ENCODE results near the gene DNM2. TPM values are rescaled to one million over a fixed set of nuclear protein-coding genes. Genes with fewer than 3 reads are reported as not detected.

The DNM2 gene
- total RNA-seq, 4 donors from 2014 or later = 79.1 to 115 (median 96.8) TPM

GRCh38 chr19:10751109-10751953 lies 33.5 kb downstream of the DNM2 start:
- ATAC-seq = peak; percentile 30
- Histone ChIP-seq H3K9me3 (no peaks in the 10 kb centered on the region), H3K27me3 (no peaks in the 10 kb centered on the region), H3K4me3 (no peak overlapping the region), H3K36me3 (no peaks in the 10 kb centered on the region), H3K4me1 (peaks cover 0 to 60% (median 35%) of the 10 kb centered on the region in 3 donors), H3K27ac (peak overlapping the region in 3 of 4 donors; percentile 59 to 72 (median 63))
- 52 to 62% methylated on average over 8 to 10 of the region's 21 CpGs for WGBS, 2 donors (ENCODE audit: low coverage in 1 of 2)
- no peak for TF ChIP-seq POLR2A (IDR thresholded peaks at IDR 0.05)
- no peak for TF ChIP-seq POLR2AphosphoS5 (IDR thresholded peaks at IDR 0.05)
- TF ChIP-seq, protein P1, sequence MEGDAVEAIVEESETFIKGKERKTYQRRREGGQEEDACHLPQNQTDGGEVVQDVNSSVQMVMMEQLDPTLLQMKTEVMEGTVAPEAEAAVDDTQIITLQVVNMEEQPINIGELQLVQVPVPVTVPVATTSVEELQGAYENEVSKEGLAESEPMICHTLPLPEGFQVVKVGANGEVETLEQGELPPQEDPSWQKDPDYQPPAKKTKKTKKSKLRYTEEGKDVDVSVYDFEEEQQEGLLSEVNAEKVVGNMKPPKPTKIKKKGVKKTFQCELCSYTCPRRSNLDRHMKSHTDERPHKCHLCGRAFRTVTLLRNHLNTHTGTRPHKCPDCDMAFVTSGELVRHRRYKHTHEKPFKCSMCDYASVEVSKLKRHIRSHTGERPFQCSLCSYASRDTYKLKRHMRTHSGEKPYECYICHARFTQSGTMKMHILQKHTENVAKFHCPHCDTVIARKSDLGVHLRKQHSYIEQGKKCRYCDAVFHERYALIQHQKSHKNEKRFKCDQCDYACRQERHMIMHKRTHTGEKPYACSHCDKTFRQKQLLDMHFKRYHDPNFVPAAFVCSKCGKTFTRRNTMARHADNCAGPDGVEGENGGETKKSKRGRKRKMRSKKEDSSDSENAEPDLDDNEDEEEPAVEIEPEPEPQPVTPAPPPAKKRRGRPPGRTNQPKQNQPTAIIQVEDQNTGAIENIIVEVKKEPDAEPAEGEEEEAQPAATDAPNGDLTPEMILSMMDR (IDR thresholded peaks at IDR 0.05) = no peak
- TF ChIP-seq EP300 (IDR thresholded peaks at IDR 0.05) = no peak

- peaks cover 0 to 63% (median 31%) of the 10 kb centered on the region in 3 donors for H3K4me1 ChIP-seq
- H3K9me3 ChIP-seq = no peaks in the 10 kb centered on the region
- peak overlapping the region in 3 of 4 donors; percentile 59 to 72 (median 63) for H3K27ac ChIP-seq
- H3K27me3 ChIP-seq = no peaks in the 10 kb centered on the region
- H3K36me3 ChIP-seq = no peaks in the 10 kb centered on the region
- WGBS, 2 donors (ENCODE audit: low coverage in 1 of 2) = 92 to 100% methylated on average over 1 to 2 of the region's 8 CpGs
- TF ChIP-seq, protein P1 (IDR thresholded peaks at IDR 0.05) = no peak
- TF ChIP-seq POLR2AphosphoS5 (IDR thresholded peaks at IDR 0.05) = no peak
- no peak for TF ChIP-seq EP300 (IDR thresholded peaks at IDR 0.05)
- TF ChIP-seq POLR2A (IDR thresholded peaks at IDR 0.05) = no peak
- no peak overlapping the region for H3K4me3 ChIP-seq
- no peak for ATAC-seq
Measured at GRCh38 chr19:10752237-10752912, 34.5 kb downstream of the DNM2 start.

GRCh38 chr19:10752913-10753704 lies 35.2 kb downstream of the DNM2 start:
- no peak for ATAC-seq
- Histone ChIP-seq H3K9me3 (no peaks in the 10 kb centered on the region), H3K27ac (no peak overlapping the region), H3K36me3 (no peaks in the 10 kb centered on the region), H3K4me3 (no peak overlapping the region), H3K4me1 (peaks cover 0 to 57% (median 28%) of the 10 kb centered on the region in 3 donors), H3K27me3 (no peaks in the 10 kb centered on the region)
- WGBS, 2 donors (ENCODE audit: low coverage in 1 of 2) = 80 to 82% methylated on average over 8 to 9 of the region's 10 CpGs
- TF ChIP-seq POLR2A (IDR thresholded peaks at IDR 0.05) (no peak), EP300 (IDR thresholded peaks at IDR 0.05) (no peak), POLR2AphosphoS5 (IDR thresholded peaks at IDR 0.05) (no peak)
- TF ChIP-seq, protein P1 (IDR thresholded peaks at IDR 0.05) = no peak

DNA sequence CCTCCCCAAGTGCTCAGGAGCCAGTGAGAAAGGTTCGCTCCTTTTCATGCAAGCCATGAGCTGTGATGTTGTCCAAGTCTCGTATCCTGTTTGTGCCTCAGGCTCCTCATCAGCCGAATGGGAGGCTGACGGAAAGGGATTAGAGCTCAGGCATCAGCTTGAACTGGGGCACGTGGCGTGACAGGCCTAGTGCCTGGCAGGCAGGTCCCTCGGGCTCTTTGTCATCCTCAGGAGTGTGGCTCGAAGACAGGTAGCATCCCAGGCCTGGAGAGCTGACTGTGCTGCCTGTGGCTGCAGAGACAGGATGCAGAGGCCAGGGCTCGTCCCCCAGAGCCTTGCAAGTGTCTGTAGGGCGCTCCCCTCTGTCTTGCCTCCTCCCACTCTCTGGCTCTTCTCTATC lies 38.5 kb downstream of the DNM2 start:
- TF ChIP-seq EP300 (IDR thresholded peaks at IDR 0.05) = no peak
- TF ChIP-seq, protein P1 (IDR thresholded peaks at IDR 0.05) = no peak
- no peaks in the 10 kb centered on the region for H3K27me3 ChIP-seq
- no peak overlapping the region for H3K4me3 ChIP-seq
- peaks cover 0 to 46% (median 4%) of the 10 kb centered on the region in 3 donors for H3K4me1 ChIP-seq
- H3K9me3 ChIP-seq = no peaks in the 10 kb centered on the region
- no peak overlapping the region for H3K27ac ChIP-seq
- no peak for ATAC-seq
- H3K36me3 ChIP-seq = peaks cover 0 to 20% of the 10 kb centered on the region in 2 donors
- WGBS, 2 donors (ENCODE audit: low coverage in 1 of 2) = 68% methylated on average over 3 of the region's 10 CpGs; no CpG with 5 or more reads in 1 of the 2 donors
